Stimulated activated CD8-positive, alpha-beta memory T cell treated with anti-CD3 and anti-CD28 coated beads, Interleukin-4, amount 100 ng/mL, for 4 hours (primary cell): Measurements from ENCODE around the gene OR4D6.
"Not testable (repeated sequence)": the region's sequence is repeated elsewhere in the genome, so short reads cannot be mapped to it uniquely, and the experiment has no call there.

ENCODE experiments used
- DNase-seq, 2 donors: peaks; one replicate each; pipeline ENCODE4 v3.0.0-alpha.2; 2020; ENCODE audit warnings: low read depth in 2 of 2, low spot score in 1 of 2

Gene OR4D6

DNA sequence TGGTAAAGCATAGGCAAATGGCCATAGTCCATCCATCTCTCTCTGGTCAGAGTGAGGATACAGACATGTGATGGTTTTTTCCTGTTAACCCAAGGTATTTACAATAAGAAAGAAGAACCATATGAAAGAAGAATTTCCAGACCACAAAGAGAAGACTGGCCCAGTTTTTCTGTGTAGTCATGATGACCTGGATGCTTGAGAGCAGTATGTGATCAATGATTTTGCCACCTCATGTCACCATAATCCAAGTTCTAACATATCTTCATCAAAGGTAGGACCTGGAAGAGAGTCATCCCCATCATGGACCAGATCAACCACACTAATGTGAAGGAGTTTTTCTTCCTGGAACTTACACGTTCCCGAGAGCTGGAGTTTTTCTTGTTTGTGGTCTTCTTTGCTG lies at the start of gene OR4D6:
Gene OR4D6, plus strand, starts transcription at position 301 of the 400 bp plus-strand sequence. Its CDS starts 0 bp downstream, at position 301.
- no peak for DNase-seq

DNA sequence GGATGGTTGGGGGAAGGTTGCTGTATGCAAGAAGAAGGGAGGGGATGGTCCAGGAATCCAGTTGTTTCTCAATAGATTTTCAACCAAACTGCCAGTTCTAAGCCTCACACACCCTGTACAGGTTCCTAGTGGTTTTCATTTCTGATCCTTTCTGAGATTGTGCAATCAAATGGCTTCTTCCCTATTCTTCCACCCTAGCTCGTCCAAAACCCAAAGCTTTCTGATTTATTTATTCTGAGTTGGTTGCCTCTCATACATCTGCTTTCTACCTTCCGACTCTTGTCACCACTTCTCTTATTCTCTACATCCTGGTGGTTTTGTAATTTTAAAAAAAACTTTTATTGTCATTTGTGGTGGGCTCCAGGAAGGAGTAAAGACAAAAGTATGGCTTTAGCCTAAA lies 43.1 kb upstream of the OR4D6 start:
- no peak for DNase-seq

DNA sequence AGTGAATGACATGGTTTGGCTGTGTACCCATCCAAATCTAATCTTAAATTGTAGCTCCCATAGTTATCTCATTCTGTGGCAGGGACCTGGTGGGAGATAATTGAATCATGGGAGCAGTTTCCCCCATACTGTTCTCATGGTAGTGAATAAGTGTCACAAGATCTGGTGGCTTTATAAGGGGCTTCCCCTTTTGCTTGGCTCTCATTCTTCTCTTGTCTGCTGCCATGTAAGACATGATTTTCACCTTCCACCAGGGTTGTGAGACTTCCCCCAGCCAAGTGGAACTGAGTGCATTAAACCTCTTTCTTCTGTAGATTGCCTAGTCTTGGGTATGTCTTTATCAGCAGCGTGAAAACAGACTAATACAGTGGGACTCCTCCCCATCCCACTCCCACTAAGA lies 41.6 kb upstream of the OR4D6 start:
- DNase-seq = no peak

DNA sequence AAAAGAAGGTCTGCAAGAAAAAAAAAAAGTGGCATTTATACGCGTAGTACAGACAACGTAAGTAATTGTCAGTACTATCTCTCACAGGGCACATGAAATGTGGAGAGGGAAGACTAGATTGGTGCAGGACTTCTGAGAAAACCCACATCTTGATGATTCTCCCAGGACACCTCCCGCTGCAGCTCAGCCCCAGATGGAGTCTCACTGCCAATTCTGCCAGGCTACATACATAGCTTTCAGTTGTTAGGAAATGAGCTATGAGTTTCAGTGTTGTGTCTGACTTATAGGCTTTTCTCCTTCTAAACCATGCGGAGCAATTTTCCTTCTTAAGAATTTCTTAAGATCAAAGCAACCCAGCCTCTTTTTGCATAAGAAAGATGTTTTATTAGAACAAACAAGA lies 40.1 kb upstream of the OR4D6 start:
- DNase-seq = no peak

DNA sequence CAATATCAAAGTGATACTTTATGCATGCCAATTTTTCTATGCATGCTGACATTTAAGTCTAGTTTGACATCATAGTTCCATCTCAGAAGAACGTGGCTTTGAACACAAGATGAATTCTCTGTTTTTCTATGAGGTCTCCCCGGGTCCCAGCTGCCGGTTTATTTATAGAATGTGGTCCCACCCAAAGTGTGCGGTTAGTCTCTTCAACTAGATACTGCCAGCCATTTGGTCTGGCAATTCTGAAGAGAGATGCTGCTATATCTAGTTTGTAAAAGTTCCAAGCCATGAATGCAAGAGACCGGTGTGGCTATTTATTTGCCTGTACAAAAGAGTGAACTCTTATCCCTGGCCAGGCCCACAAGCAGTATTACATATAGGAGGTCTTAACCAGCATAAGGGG lies 39.7 kb upstream of the OR4D6 start:
- DNase-seq = no peak

DNA sequence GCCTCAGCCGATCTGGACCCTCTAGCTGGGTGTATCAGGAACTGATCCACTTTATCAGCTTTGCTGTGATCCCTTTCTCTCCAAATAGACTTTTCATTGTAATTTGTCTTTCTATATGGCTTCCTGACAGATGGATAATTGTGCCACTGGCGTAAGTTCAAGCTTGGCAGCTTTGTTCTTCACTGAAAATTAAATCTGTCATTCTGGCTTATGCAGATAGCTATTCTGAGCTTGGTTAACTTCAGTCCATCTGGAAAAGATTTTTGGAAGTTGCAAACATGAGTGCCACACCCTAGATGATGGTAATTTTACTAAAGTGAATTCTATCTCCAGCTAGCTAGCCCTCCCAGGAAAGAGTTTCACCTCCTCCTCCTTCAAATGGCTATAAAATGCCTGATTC lies 38.6 kb upstream of the OR4D6 start:
- DNase-seq = no peak

DNA sequence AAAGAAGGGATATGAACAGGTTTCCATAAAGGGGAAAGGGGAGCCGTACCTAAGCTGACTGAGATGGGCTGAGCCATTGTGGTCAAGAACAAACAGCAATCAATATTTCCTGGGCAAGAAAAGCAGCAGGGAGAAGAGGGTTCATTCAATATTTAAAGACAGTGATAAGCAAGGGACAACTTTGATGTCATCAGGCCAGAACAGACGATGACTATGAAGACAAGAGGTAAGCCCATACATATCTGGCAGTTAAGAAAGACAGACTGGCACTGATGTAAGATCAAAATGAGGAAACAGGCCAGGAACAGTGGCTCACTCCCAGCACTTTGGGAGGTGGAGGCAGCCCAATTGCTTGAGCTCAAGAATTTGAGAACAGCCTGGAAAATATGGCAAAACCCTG lies 32.9 kb upstream of the OR4D6 start:
- no peak for DNase-seq

DNA sequence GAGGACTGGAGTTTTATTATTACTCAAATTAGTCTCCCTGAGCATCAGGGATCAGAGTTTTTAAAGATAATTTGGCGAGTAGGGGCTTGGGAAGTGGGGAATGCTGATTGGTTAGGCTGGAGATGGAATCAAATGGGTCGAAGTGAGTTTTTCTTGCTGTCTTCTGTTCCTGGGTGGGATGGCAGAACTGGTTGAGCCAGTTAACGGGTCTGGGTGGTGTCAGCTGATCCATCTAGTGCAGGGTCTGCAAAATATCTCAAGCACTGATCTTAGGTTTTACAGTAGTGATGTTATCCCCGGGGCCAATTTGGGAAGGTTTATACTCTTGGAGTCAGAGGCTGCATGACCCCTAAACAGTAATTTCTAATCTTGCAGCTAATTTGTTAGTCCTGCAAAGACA lies 31.6 kb upstream of the OR4D6 start:
- no peak for DNase-seq

DNA sequence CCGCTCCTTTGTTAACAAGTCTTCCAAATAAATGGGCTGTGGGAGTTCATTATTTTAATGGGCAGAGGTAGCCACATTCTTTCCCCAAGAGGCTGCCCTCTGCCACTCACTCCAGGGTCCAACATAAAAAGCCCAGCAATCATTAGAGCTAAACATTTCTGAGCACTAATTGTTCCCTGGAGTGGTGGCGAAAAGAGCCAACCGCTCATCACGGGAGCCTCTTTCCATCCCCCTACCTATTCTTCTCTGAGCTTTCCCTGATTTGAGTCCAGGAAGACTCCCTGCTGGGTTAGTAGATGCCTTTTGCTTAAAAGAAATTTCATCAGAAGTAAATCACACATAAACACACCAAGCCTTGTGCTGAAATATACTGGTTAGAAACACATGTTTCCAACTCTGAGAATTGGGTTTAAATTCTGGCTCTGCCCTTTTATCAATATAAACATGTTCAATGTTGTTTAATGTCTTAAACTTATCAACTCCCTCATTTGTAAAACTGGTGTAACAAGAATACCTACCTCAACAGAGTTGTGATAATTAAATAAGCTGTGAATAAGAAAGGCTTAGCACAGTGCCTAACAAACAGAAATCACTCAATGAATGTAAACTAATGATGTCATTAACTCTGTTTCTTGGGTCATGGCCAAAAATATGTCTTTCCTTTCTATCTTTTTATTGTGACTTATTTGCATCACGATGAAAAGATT lies 30.2 kb upstream of the OR4D6 start, which contains the start of gene OR5A2:
Gene OR5A2, minus strand, starts transcription at position 53 of the 707 bp plus-strand sequence. CDS start 3,460 bp downstream, outside the sequence.
- no peak for DNase-seq

DNA sequence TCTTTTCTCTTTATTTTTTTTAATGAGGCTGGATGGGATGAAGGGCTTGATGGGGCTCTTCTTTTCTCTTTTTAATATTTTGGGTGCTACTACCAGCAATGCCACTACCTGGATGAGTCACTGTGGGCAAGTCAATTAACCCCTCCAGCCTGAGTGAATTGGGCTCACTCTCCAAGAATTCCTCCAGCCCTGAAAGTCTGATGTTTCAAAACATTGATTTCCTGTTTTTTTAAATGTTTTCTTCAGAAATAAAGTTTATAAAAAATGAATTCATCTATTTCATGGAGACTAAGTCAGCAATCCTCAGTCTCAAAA lies 29.7 kb upstream of the OR4D6 start:
- DNase-seq = no peak

DNA sequence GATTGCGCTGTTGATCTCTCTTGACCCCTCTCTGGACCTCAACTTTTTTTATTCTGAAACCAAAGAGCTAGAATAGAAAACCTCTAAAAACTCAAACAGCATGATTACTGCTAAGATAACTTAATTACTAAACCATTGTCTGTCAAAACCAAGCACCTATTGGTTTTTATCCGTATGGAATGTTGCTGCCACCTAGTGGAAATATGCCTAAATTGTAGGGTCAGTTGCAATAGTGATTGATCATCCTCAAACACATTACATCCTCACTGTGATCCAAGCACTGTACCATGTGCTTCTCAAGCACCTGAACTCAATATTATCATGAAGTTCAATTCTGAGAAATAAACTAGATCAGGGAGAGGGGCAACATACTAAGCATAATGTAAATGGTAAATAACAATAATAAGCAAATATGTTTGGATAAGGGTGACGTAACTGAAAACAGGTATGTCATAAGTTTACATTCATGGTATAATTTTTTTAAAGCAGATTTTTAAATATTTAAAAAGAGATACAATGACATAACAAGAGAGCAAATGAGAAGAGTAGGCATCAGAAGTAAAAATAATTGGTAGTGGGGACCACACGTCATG lies 26.7 kb upstream of the OR4D6 start:
- no peak for DNase-seq

DNA sequence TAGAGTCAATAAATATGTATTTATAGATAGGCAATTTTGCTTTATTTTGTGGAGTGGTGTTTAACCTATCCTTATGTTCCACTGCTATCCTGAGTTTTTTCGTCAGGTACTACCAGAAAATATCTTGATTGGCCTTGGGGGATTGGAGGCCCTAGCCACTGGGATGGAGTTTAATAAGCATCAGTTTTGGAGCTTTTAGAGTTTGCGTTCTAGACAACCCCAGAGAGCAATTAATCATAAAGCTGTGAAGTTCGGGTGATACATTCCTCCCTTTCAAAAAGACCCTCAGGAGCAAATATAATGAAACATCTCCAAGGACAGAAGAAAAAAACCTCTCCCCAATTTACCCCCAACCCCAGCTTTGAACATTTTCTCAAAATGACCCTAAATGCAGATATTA lies 20.6 kb upstream of the OR4D6 start, which contains the start of gene OR5A1:
Gene OR5A1, plus strand, starts transcription at position 301 of the 400 bp plus-strand sequence. CDS start 6,700 bp downstream, outside the sequence.
- no peak for DNase-seq

DNA sequence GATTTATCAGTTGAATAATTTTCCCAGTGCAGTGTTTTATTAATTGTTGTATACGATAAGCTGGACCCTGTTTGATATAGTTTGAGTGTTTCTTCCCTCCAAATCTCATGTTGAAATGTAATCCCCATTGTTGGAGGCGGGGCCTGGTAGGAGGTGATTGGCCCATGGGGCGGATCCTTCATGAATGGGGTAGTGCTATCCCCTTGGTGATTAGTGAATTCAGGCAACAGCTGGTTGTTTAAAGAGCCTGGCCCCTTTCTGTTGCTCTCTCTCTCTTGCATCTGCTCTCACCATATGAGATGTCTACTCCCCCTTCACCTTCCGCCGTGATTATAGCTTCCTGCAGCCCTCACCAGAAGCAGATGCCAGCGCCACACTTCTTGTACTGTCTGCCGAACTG lies 19.0 kb upstream of the OR4D6 start:
- no peak for DNase-seq

DNA sequence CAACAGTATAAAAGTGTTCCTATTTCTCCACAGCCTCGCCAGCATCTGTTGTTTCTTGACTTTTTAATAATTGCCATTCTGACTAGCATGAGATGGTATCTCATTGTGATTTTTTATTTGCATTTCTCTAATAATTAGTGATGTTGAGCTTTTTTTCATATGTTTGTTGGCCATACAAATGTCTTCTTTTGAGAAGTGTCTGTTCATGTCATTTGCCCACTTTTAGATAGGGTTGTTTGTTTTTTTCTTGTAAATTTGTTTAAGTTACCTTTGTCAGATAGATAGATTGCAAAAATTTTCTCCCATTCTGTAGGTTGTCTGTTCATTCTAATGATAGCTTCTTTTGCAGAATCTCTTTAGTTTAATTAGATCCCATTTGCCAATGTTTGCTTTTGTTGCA lies 11.1 kb upstream of the OR4D6 start:
- DNase-seq = not testable (repeated sequence)

DNA sequence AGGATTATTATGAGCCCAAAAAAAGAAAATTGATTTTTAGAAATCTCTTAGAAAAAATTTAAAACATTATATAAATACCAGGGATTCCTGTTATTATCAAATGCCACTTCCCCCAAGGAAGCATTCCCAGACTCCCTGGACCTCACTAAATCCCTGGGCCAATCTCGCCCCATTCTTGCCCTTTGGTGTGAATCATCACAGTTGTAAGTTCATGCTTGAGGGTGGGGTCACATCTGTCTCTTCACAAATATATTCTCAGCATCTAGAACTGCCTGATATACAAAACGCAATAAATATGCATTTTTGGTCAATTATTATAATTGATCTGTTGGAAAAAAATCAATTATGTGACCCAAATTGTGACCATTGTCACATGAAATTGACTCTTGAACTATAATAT lies 8.3 kb upstream of the OR4D6 start:
- DNase-seq = no peak

DNA sequence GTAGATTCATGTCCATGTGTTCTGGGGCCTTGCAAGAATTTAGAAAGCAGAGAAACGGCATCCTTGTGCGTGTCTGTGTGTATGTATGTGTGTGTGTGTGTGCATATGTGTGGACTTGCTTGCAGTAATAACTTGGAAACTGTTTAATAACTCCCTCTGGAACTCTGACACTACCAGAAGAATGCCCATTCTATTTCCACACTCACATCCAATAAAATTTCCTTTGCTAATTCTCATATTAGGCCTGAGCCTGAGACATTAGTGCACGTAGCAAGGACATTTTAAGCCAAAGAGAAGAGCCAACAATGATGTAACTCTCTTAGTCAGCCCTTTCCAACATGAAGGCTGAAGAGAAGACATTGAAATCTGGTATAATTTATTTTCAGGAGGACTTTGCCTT lies 3.2 kb downstream of the OR4D6 start:
- no peak for DNase-seq

DNA sequence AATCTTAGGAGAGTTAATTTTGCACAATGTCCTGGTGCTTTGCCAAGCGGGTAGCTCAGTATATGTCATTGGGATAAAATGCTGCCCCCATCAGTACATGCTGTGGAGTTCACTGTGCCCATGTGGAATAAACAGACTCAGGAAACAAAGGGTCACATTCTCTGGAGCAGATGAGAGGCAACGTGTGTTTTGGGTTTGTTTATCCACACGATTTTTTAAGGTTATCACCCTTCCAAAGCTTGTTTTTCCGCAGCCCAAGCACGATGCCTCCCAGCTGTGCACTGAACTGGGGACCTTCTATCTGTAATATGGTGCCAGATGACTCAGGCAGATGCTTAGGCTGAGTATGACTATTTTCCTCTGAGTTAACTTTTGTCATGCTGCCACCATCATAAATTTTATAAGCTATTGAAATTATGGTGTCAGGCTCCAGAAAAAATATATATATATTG lies 6.5 kb downstream of the OR4D6 start:
- DNase-seq = no peak

DNA sequence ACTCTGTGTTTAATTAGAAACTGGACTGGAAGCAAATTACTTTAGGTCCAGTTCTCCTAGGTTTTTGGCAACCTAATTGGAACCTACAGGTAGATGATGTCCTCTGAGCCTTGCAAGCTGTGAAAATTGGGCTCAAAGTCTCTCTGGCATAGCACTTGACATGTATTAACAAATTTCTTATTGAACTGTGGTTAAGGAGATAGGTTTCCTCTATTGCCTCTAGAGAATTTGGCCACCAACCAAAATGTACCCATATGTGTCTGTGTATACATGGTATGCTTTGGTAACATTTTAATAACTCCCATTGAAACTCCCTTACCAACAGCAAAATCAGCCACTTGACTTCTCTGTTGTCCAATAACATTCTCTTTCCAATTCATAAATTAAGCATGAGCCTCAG lies 16.3 kb downstream of the OR4D6 start, which contains the start of gene OR4D10:
Gene OR4D10, plus strand, starts transcription at position 301 of the 400 bp plus-strand sequence. CDS start 4,115 bp downstream, outside the sequence.
- no peak for DNase-seq

DNA sequence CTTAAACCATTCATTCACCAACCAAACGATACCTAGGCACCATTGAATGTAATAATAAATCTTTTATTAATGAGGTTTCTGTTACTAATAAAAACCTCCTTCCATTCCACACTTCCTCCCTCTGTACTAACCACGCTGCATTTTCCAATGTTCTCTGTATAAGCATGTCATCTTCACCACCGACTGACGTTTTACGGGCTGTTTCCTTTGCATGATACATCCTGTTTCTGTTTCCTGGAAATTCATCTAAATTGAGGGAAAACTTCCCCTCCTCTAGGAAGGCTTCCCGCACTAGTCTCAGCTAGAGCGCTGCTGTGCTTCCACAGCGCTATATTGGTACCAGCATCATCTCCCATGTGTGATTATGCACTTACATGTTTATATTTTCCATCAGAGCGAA lies 18.4 kb downstream of the OR4D6 start:
- no peak for DNase-seq

DNA sequence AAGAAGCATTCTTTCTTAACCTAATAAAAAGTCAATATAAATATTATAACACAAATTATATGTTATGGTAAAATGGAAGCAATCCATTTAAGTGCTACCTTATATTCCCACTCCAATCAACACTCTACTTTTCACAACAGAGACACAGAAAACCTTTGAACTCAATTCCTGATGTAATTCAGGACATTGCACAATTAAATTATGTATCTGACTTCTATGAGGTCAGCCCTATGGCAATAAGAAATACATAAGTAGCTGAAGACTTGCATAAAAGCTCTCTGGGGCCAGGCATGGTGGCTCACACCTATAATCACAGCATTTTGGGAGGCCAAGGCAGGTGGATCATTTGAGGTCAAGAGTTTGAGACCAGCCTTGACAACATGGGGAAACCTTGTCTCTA lies 23.1 kb downstream of the OR4D6 start:
- DNase-seq = no peak

DNA sequence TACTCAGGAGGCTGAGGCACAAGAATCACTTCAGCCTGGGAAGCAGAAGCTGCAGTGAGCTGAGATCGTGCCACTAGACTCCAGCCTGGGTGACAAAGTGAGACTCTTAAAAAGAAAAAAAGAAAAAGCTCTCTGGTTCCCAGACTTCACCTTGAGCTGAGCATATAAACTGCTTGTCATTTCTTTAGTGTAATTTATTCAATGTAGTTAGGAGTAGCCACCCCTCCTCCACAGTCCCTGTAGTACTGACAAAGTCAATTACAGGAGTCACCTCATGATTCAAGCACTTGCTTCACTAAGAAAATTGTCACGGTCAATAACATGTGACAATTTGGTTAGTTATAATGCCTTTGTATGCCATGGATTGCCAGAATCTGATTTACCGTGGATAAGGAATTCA lies 23.6 kb downstream of the OR4D6 start:
- DNase-seq = no peak

DNA sequence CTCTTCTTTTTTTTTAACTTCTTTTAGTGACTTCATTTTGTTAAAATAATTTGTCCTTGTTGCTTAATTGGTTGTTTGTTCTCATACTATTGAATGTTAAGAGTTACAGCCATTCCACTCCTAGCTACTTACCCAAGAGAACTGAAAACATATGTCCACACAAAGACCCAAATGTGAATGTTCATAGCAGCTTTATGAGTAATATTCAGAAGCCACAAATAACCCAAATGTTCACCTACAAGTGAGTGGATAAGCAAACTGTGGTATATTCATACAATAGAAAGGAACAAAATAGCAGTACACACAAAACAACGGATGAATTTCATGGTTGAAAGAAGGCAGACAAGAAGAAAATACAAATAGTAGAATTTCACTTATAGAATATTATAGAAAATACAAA lies 45.2 kb downstream of the OR4D6 start:
- no peak for DNase-seq

DNA sequence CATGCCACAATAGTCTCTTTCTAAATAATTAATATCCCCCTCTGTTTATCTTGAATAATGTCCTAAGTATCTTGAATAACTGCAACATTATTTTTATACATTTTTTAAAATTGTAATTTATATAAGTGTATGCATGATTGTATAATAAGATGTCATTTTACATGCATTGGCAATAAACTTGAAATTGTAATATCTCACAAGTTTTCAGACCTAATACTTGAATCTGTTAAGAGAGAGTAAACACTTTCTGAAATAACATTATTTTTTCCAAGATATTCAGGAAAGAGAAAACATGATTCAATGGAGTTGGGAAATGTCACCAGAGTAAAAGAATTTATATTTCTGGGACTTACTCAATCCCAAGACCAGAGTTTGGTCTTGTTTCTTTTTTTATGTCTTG lies 46.5 kb downstream of the OR4D6 start, which contains the start of gene OR4D11:
Gene OR4D11, plus strand, starts transcription at position 301 of the 400 bp plus-strand sequence. Its CDS starts 0 bp downstream, at position 301.
- DNase-seq = no peak
